Measurements from ENCODE around the gene PALD1.
"Not testable (repeated sequence)": the region's sequence is repeated elsewhere in the genome, so short reads cannot be mapped to it uniquely, and the experiment has no call there.

Gene PALD1

DNA sequence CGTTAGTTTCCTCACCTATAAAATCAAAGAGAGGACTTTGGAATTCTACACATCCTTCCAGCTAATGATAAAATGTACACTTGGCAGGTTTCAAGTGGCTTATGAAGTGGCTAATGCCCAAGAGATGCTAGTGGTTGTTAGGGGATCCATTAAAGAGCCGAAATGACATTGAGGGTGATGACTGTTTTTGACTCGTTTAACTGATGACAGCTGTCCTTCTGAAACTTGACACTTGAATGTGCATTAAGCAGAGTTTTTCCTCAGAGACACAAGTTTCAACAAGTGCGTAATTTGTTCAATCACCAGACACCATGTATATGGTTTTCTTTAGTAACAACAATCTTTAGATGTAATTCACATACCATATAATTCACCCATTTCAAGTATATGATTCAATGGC is 125.5 kb downstream of the PALD1 start:
- no peak for DNase-seq (ENCODE audit: low spot score)

DNA sequence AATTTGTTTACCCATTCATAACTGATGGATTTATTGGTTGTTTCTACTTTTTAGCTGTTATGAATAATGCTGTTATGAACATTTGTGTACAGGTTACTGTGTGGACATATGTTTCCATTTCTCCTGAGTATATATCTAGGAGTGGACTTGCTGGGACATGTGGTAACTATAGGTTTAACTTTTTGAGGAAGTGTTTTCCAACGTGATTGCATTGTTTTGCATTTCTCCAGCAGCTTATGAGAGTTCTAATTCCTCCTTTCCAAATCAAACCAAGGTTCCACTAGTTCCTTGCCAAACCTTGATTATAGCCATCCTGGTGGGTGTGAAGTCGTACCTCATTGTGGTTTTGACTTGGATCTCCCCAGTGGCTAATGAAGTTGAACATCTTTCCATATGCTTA is 126.6 kb downstream of the PALD1 start:
- DNase-seq (ENCODE audit: low spot score) = no peak

DNA sequence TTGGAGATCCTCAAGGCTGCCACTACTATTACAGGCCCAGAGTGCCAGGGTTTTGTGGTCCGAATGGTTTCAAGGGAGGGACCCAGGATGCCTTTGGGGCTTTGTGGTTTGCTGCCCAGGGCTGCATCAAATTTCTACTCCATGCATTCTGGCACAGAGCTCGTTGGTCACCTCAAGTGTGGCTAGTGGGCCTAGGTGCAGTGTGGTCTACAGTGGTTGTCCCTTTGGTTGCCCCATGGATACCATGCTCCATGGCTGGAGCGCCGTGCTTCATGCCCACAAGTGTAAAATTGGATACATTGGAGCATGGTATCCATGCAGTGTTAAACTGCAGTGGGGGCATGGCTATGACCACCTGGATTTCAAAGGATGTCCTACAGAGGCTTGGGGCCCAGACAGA is 129.4 kb downstream of the PALD1 start:
- DNase-seq (ENCODE audit: low spot score) = no peak

DNA sequence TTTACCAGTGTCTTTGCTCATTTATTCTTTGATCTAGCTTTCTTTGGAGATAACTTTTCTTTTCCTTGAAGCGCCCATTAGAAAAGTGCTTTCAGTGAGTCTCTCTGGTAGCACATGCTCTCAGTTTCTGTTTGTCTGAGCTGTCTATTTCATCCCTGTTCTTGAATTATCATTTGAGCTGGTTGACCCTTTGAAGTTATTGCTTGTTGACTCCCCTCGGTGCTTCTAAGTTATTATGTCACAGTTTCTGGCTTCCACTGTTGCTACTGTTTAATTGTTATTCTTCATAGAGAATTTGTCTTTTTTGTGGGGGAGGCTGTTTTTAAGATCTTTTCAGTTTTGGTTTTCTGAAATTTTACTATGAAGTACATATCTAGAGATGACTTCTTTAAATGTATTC is 135.4 kb downstream of the PALD1 start:
- DNase-seq (ENCODE audit: low spot score) = no peak

DNA sequence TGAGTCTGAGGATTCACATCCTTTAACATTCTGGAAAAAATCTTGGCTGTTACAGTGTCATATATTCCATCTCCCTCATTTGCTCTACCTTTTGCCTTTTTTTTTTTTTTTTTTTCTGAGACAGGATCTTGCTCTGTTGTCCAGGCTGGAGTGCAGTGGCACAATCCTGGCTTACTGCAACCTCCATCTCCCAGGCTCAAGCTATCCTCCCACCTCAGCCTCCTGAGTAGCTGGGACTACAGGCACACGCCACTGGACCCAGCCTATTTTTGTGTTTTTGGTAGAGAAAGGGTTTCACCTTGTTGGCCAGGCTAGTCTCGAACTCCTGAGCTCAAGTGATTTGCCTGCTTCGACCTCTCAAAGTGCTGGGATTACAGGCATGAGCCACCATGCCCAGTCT is 135.8 kb downstream of the PALD1 start:
- not testable (repeated sequence) for DNase-seq (ENCODE audit: low spot score)

DNA sequence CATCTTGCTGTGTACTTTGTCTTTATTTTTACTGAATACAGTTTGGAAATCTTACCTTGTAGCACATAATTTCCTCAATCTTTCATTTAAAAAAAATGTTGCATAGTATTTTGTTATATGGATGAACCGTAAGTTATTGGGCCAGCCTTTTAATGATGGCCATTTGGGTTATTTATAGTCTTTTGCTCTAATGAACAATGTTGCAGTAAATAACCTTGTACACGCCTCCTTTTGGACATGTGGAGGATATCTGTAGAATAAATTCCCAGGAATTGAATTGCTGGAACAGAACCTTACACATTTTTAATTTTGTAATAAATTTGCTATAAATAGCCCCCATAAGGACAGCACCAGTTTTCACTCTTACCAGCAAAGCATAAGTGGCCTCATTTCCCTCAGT is 136.6 kb downstream of the PALD1 start:
- no peak for DNase-seq (ENCODE audit: low spot score)

DNA sequence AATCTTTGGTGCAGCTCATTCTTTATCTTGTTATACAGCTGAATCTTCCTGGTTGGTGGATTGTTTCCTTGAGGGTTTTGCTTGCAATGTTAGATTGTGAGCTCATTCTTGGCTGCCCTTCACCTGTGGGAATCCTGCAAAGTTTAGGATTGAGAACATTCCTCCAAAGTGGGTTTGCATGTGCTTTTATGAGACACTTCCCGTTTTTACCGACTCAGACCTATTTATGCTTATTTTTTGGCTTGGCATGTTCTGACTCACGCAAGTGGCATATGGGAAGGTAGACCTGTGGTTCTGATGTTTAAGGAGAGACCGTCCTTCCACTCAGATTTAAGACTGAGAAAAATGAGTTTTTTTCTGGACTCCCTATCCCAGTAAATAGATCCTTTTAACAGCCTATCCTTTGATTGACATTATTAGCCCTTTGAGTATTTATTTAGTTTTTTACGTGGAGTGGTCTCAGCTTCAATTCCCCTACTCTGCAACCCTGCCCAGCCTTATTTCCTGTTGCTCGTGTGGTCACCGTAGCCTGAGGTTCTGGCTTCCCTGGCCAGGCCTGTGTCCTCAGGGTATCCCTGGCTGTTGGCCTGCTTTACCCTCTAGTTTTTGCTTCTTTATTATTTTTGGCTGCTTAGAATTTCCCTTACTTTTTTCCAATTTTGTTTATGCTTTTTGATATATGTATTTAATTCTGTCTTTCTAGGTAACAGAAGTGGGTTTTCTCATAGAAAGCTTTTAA is 137.4 kb downstream of the PALD1 start:
- no peak for DNase-seq (ENCODE audit: low spot score)

DNA sequence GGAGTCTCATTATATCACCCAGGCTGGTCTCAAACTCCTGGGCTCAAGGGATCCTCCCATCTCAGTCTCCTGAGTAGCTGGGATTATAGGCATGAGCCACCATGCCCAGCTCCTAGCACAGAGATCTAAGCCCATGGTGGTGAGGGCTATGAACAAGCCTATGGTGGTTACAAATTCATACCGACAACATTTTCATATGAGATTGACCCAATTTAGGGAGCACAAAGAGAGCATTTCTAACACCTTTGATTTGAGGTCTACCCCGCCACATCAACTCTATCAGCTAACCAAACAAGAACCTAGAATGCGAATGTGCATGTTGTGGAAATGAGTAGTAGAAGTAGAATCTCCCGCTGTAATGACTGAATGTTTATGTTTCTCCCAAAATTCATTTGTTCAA is 138.2 kb downstream of the PALD1 start:
- DNase-seq (ENCODE audit: low spot score) = no peak

Data from AG20443 (cell line).